Neuron (in vitro differentiated cells): Measurements from ENCODE around the gene GLIS1.

Experiments used
- H2AFZ ChIP-seq: one replicate; pipeline ENCODE4 v1.6.1; 2013; ENCODE audit warnings: low read depth, mild to moderate bottlenecking, inconsistent platforms, low read length, moderate library complexity
- H3K27me3 ChIP-seq: one replicate; pipeline ENCODE4 v1.6.1; 2013; ENCODE audit warnings: low read length; ENCODE audit not compliant: insufficient read depth
- H3K36me3 ChIP-seq: one replicate; pipeline ENCODE4 v1.6.1; 2013; ENCODE audit warnings: low read length; ENCODE audit not compliant: insufficient read depth
- H3K4me1 ChIP-seq: one replicate; pipeline ENCODE4 v1.6.1; 2013; ENCODE audit warnings: low read length; ENCODE audit not compliant: insufficient read depth
- H3K4me3 ChIP-seq: 2 replicates; pipeline ENCODE4 v1.5.1; 2013; ENCODE audit warnings: mild to moderate bottlenecking, low read length, moderate library complexity
- H3K9me3 ChIP-seq: one replicate; pipeline ENCODE4 v1.6.1; 2013; ENCODE audit warnings: low read length

The GLIS1 gene

DNA sequence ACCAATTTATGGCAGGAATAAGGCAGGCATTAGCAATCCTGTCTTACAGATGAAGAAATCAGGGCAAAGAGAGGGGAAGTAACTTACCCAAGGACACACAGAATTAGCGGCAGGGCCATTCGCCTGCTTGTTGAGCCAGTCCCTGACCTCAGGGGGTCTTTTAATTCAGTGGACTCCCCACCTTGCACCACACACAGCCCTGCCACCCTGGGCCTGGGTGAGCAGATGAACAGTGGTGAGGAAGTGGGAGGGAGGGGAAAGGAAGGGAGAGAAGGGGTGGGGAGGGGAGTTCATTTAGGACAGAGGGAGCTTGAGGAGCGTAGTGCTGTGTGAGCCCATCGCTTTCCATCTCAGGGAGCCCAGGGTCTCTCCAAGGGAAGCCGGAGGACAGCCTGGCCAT, 34.7 kb downstream of the GLIS1 start:
- Histone ChIP-seq H3K4me3 (no peak overlapping the region), H3K36me3 (no peaks in the 10 kb centered on the region), H3K27me3 (peaks cover 38% of the 10 kb centered on the region), H2AFZ (no peak overlapping the region), H3K4me1 (no peaks in the 10 kb centered on the region), H3K9me3 (no peaks in the 10 kb centered on the region)

DNA sequence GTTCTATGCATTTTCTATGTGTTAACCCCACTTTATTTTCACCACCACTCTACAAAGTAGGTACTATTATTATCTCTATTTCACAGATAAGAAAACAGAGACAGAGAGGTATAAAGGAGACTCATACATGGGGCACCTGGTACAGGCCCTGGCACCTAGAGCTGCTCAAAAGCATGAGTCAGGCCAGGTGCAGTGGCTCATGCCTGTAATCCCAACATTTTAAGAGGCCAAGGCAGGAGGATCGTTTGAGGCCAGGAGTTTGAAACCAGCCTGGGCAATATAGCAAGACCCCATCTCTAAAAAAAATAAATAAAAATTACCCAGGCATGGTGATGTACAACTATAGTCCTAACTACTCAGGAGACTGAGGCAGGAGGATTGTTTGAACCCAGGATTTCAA, 35.8 kb downstream of the GLIS1 start:
- Histone ChIP-seq H3K4me1 (no peaks in the 10 kb centered on the region), H3K27me3 (peaks cover 38% of the 10 kb centered on the region), H2AFZ (no peak overlapping the region), H3K9me3 (no peaks in the 10 kb centered on the region), H3K4me3 (no peak overlapping the region), H3K36me3 (no peaks in the 10 kb centered on the region)

DNA sequence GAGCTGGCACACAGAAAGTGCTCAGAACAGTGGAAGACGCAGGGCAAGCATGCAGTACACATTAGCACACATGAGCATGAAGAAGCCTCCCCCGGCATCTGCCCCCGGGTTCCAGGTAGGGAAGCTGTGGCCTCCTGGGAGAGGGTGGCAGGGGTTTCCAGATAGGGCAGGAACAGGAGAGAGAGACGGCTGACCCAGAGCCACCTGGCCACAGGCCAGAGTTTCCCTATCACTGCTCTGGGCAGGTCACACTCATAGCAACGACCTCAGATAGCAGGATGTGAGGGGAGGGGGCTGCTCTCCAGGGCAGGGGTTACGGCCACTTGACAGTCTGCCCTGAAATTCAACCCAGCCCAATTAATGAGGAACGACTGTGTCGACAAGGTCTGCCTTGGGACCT, 36.6 kb downstream of the GLIS1 start:
- Histone ChIP-seq H3K4me3 (no peak overlapping the region), H3K36me3 (no peaks in the 10 kb centered on the region), H3K9me3 (no peaks in the 10 kb centered on the region), H2AFZ (no peak overlapping the region), H3K27me3 (peaks cover 38% of the 10 kb centered on the region), H3K4me1 (no peaks in the 10 kb centered on the region)

DNA sequence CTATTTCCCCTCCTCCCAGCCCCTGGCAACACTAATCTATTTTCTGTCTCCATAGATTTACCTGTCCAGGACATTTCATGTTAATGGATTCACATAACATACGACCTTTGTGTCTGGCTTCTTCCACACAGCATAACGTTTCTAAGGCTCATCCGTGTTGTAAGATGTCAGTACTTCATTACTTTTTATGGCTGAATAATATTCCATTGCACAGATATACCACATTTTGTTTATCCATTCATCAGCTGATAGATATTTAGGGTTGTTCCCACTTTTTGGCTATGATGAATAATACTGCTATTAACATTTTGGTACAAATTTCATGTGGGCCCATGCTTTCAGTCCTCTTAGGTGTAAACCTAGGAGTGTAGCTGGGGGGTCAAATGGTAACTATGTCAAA, 38.2 kb downstream of the GLIS1 start:
- Histone ChIP-seq H2AFZ (no peak overlapping the region), H3K9me3 (no peaks in the 10 kb centered on the region), H3K4me3 (no peak overlapping the region), H3K36me3 (no peaks in the 10 kb centered on the region), H3K4me1 (no peaks in the 10 kb centered on the region), H3K27me3 (peaks cover 26% of the 10 kb centered on the region)

DNA sequence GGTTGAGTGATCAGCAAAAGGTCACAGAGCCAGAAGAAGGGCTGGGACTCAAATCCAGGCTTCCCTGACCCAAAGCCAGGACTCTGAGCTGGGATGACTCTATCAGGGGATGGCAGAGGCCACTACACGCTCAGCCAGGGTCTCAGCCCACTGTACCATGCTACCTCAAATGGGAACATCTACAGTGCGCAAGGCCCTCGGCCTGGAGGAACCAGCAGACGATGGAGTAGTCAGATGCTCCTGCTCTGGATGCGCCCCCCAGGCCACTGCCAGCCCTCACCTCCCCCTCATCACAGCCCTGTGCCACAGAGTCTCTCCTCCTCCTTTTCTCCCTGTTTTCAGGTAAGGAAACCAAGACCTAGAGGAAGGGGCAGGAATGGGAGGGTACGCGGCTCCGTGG, 39.0 kb downstream of the GLIS1 start:
- no peaks in the 10 kb centered on the region for H3K9me3 ChIP-seq
- no peaks in the 10 kb centered on the region for H3K36me3 ChIP-seq
- no peaks in the 10 kb centered on the region for H3K4me1 ChIP-seq
- H2AFZ ChIP-seq: no peak overlapping the region
- H3K4me3 ChIP-seq: no peak overlapping the region
- H3K27me3 ChIP-seq: peaks cover 18% of the 10 kb centered on the region

DNA sequence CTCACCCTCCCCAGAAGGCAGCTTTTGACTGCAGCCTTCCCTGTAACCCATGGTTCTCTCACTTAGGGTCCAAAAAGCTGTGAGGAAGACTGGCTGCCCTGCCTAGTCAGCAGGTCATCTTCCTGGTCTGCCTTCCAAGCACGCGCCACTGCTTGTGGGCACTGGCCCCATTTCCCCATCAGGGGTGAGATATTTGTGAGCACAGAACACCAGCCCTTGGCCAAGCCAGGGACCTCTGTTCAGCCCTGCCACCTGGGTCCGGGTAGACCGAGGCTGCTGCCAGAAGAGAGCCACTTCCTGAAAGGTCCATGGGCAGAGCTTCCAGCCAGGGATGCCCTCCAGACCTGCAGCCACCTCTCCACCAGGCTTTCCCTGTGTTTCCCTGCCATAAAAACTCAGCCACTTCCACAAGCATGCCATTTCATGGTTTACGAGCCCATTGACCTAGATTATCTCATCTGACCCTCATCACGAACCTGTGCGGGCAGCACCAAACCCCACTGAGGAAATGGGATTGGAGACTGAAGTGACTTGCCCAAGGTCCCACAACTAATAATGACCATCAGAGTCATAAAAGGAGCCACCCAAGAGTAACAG, 40.5 kb downstream of the GLIS1 start:
- Histone ChIP-seq H3K36me3 (no peaks in the 10 kb centered on the region), H3K4me1 (no peaks in the 10 kb centered on the region), H2AFZ (no peak overlapping the region), H3K4me3 (no peak overlapping the region), H3K27me3 (peaks cover 6% of the 10 kb centered on the region), H3K9me3 (no peaks in the 10 kb centered on the region)

DNA sequence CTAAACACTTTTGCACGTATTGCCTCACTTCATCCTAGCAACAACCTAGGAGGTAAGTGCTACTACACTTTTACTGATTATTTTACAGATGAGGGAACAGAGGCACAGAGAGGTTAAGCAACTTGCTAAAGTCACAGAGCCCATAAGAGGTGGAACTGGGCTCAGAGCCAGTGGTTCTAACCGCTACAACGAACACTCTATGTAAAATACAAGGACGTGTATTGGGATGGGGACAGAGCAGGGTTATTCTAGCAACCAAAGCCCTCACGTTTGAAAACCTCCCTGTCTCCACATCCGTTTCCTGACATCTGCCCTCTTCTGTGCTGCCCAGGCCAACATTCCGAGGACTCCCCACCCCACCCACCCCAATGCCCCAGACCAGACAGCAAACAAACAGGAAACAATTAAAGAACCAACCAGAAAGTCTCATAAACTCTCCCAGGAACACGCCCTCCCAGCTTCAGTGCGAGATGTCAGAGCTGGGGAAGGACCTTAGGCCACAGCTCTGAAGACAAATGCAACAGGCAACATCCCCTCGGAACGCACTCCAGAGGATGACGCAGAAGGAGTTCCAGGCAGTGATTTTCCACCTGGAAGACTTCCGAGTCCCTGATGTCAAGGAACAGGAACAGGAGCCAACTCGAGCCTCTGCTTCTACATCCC, 41.1 kb downstream of the GLIS1 start:
- Histone ChIP-seq H3K9me3 (no peaks in the 10 kb centered on the region), H3K36me3 (no peaks in the 10 kb centered on the region), H3K27me3 (peaks cover 3% of the 10 kb centered on the region), H2AFZ (no peak overlapping the region), H3K4me1 (no peaks in the 10 kb centered on the region), H3K4me3 (no peak overlapping the region)

DNA sequence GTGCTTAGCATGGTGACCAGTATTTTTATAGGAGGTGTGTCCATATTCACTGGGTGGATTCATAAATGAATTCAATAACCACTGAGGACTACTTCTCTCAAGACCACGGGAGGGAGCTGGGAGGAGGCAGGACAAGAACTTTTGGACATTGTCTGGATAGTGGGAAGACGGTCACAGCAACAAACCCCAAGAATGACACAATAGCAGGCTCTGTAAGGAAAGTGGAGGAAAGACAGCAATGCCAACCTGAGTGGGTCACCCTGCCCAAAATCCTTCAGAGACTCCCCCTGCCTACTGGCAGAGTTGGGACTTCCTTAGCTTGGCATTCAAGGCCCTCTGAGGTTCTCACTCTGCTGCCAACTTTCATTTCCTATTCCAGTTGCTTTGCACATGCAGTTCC, 42.0 kb downstream of the GLIS1 start:
- Histone ChIP-seq H3K4me1 (no peaks in the 10 kb centered on the region), H3K27me3 (peaks cover under 1% of the 10 kb centered on the region), H3K36me3 (no peaks in the 10 kb centered on the region), H3K4me3 (no peak overlapping the region), H3K9me3 (no peaks in the 10 kb centered on the region), H2AFZ (no peak overlapping the region)

DNA sequence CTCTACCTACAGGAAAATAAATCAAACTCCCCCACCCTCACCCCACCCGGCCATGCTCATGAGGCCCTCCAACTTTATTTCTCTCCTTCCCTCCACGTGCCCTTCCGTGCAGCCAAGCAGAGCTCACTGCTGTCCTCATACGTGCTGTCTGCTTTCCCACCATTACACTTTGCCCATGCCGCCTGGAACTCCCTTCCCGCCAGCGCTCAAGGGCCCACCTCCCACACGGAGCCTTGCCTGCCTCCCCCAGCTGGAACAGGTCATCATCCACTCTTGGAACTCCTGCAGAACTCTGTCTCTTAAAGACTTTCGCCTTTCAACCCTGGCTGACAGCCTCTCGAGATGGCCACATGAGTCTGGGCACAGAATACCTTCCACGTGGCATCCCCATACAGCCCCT, 42.4 kb downstream of the GLIS1 start:
- no peak overlapping the region for H3K4me3 ChIP-seq
- H2AFZ ChIP-seq: no peak overlapping the region
- no peaks in the 10 kb centered on the region for H3K9me3 ChIP-seq
- H3K27me3 ChIP-seq: no peaks in the 10 kb centered on the region
- H3K36me3 ChIP-seq: no peaks in the 10 kb centered on the region
- no peaks in the 10 kb centered on the region for H3K4me1 ChIP-seq

DNA sequence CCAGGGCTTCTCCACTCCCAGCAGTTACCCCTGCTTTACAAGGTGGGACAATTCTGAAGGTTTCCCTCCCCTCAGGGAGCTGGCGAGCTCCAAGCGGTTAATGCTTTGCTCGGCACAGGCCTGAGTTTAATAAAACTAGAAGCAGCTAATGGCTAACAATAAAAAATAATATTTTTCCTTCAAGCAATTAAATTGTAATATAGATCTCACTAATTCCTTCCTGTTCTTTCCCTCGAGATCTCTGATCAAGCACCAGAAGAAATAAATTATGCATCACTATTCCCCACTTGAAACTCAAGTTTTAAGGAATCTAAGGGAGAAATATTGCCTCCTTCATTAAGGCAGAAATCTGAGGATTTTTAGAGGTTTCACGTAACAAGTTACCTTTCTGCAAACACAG, 42.9 kb downstream of the GLIS1 start:
- H3K36me3 ChIP-seq: no peaks in the 10 kb centered on the region
- H3K4me3 ChIP-seq: no peak overlapping the region
- H2AFZ ChIP-seq: no peak overlapping the region
- no peaks in the 10 kb centered on the region for H3K27me3 ChIP-seq
- no peaks in the 10 kb centered on the region for H3K4me1 ChIP-seq
- H3K9me3 ChIP-seq: no peaks in the 10 kb centered on the region

DNA sequence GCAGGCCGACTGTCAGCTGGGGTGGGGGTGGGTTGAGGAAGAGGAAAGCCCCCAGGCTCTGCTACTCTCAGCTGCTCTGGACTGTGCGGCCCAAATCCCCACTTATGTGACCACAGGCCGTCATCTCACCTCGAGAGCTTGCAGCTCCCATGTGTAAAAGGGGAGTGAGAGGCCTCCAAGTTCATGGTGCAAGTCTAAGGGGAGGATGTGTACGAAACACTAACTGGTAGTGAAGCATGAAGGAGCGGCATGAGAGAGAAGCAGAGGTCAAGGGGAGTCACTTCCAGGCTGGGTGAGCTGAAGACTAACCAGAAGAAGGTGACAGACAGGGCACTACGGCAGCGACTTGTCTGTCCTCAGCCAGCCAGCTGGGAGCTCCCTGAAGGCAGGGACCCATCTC, 43.8 kb downstream of the GLIS1 start:
- H3K4me1 ChIP-seq: no peaks in the 10 kb centered on the region
- no peaks in the 10 kb centered on the region for H3K27me3 ChIP-seq
- H3K9me3 ChIP-seq: no peaks in the 10 kb centered on the region
- H2AFZ ChIP-seq: no peak overlapping the region
- H3K36me3 ChIP-seq: no peaks in the 10 kb centered on the region
- no peak overlapping the region for H3K4me3 ChIP-seq

DNA sequence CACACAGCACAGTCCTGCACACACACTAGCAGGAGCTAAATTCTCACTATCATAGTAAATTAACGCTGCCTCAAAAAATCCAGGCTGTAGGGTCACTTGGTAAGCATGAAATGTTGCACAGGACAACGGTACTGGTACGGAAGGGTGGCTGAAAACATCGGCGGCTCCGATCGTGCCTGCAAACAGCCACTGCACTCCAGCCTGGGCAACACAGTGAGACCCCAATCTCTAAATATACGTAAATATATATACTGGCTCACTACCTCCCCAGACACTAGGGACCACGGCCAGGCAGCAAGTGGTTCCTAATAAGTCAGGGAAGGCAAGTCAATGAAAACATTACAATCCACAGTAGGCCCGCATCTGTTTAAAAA, 44.3 kb downstream of the GLIS1 start:
- Histone ChIP-seq H3K27me3 (no peaks in the 10 kb centered on the region), H2AFZ (no peak overlapping the region), H3K4me1 (no peaks in the 10 kb centered on the region)

DNA sequence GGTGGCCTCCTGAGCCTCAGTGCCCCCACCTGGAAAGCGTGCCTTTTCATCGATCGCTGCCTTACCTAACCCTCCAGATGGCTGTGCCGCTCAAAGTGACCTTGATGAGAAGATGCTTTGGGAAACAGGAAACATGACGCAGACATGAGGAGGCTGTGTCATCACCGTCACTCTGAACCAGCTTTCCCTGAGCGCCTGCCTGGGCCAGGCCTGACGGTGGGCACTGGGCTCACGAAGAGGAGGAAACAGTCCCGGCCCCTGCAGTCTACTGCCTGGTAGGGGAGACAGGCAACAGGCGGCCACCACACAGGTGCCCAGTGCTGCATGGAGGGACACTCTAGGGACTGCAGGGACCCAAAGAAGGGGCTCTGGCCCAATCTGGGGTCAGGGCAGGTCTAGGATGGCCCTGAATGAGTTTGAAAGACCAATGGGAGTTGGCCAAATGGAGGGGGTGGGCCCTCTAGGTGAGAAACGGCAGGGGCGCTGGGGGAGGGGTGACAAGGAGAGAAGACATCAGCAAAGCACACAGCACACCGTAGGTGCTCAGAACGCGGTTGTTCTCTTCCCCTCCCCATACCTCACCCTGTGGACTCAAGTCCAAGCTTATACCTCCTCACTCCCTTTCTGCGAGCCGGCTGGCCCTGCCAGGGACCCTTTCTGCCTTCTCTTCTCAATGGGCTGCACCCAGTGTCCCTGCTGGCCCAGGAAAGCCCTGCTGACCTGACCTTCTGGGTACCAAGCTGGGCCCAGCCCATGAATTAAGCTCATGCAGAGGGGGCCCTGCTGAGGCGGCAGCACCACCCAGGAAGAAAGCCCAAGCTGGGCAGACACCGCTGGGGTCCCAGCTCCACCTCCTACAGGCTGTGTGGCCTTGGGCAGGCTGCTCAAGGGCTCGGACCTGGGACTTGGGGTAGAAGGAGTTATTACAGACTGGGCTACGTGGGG, 44.9 kb downstream of the GLIS1 start:
- H3K27me3 ChIP-seq: peaks cover 6% of the 10 kb centered on the region
- no peaks in the 10 kb centered on the region for H3K4me1 ChIP-seq
- no peak overlapping the region for H3K4me3 ChIP-seq
- no peaks in the 10 kb centered on the region for H3K36me3 ChIP-seq
- H3K9me3 ChIP-seq: no peaks in the 10 kb centered on the region
- no peak overlapping the region for H2AFZ ChIP-seq

More for the DNA sequence above, 44.3 kb downstream of the GLIS1 start:
- no peaks in the 10 kb centered on the region for H3K9me3 ChIP-seq
- no peak overlapping the region for H3K4me3 ChIP-seq
- H3K36me3 ChIP-seq: no peaks in the 10 kb centered on the region
